Smooth muscle cell (in vitro differentiated cells): Measurements from ENCODE around the gene GRIP1. TPM values are rescaled to one million over a fixed set of nuclear protein-coding genes. Genes with fewer than 3 reads are reported as not detected.

Source experiments
- DNase-seq: peaks from one replicate; lab custom pipeline; 2025; ENCODE audit not compliant: unreplicated experiment; lab: John Stamatoyannopoulos, UW
- H2AFZ ChIP-seq: fragments of 200-600 bp; sonication (generic); 2 replicates; pipeline ENCODE4 v1.6.0; 2016; ENCODE audit warnings: antibody characterized with exemption, low read depth, mild to moderate bottlenecking
- H3F3A ChIP-seq: fragments of 200-600 bp; sonication (generic); 2 replicates; pipeline ENCODE4 v1.6.0; 2017; ENCODE audit warnings: antibody characterized with exemption, low read depth
- H3K27ac ChIP-seq: fragments of 200-600 bp; sonication (generic); 2 replicates; pipeline ENCODE4 v1.5.1; 2016; ENCODE audit warnings: low read depth, mild to moderate bottlenecking
- H3K27me3 ChIP-seq: fragments of 200-600 bp; sonication (generic); 2 replicates; pipeline ENCODE4 v1.6.1; 2016; ENCODE audit warnings: low read depth, mild to moderate bottlenecking
- H3K36me3 ChIP-seq: fragments of 200-600 bp; sonication (generic); 2 replicates; pipeline ENCODE4 v1.5.1; 2016; ENCODE audit warnings: low read depth
- H3K4me1 ChIP-seq: fragments of 200-600 bp; sonication (generic); 2 replicates; pipeline ENCODE4 v1.5.1; 2016; ENCODE audit warnings: low read depth
- H3K4me2 ChIP-seq: fragments of 200-600 bp; sonication (generic); 2 replicates; pipeline ENCODE4 v1.6.0; 2016; ENCODE audit warnings: mild to moderate bottlenecking
- H3K4me3 ChIP-seq: fragments of 200-600 bp; sonication (generic); 2 replicates; pipeline ENCODE4 v1.5.1; 2016; ENCODE audit warnings: mild to moderate bottlenecking
- H3K79me2 ChIP-seq: fragments of 200-600 bp; sonication (generic); 2 replicates; pipeline ENCODE4 v1.6.0; 2016; ENCODE audit warnings: low read depth, mild to moderate bottlenecking
- H3K9ac ChIP-seq: fragments of 200-600 bp; sonication (generic); 2 replicates; pipeline ENCODE4 v1.6.0; 2016; ENCODE audit warnings: low read depth
- H3K9me3 ChIP-seq: fragments of 200-600 bp; sonication (generic); replicated peaks from 2 replicates; pipeline ENCODE4 v1.5.1; 2016; ENCODE audit warnings: low read depth
- H4K20me1 ChIP-seq: fragments of 200-600 bp; sonication (generic); 2 replicates; pipeline ENCODE4 v1.6.0; 2016; ENCODE audit warnings: low read depth
- WGBS: methylation state at CpG from one replicate; pipeline ENCODE4 v1.1.7; 2016; ENCODE audit warnings: low lambda C conversion rate; 5-methylcytosine and 5-hydroxymethylcytosine counted together
- polyA plus RNA-seq: library from polyadenylated mRNA; unstranded; fragments of >200 nt; fragmentation: Nextera tagmentation; extraction: Ambion mirVana; gene quantifications from 2 replicates; pipeline ENCODE4 v1.2.1, GENCODE V29; 2016
- total RNA-seq: library from RNA; depleted of rRNA; stranded (reverse); fragments of >200 nt; gene quantifications from 2 replicates; pipeline ENCODE4 v1.2.3, GENCODE V29; 2014
- TF ChIP-seq, protein P1 (sequence below): fragments of 200-600 bp; sonication (generic); IDR thresholded peaks from 2 replicates; pipeline ENCODE4 v1.5.1; 2017; ENCODE audit warnings: borderline replicate concordance, mild to moderate bottlenecking, antibody characterized with exemption; ENCODE audit not compliant: insufficient read depth, poor library complexity, severe bottlenecking

GRIP1 gene
- total and polyA plus RNA-seq, 2 experiments from 2014 or later: 4.0 to 5.9 TPM

DNA sequence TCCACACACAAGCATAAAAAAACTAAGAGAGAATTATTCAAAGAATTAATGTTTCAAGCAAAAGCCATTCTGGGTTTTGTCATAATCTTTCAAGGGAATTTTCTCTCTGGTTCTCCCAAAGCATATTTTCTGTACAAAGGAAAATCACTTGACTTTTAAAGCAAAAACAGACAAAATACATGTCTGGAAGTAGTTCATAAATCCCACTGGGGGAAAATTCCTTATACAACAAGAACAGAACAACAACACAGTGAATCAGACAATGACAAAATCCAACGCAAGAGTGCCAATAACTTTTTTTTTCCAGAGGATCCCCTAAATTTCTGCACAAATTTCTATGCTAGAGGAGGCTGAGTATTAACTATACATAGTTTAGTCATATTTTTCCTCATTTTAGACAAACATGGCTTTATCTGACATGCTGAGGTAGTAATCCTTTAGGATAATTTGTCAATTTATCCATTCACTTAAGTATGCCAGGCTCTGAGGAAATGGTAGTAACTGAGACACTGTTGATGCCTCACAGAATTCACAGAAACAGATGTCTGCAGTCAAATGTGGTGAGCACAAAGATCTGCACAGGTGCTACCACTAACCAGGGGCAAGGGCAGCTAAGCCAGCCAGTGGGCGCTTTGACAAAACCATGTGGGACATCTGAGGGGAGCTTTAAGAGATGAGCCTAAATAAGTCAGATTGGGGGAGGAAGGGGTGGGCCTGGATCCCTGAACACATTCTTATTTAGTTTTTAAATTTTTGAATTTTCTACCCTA is 38.0 kb downstream of the GRIP1 start:
- DNase-seq: no peak
- H3K36me3 ChIP-seq: no peaks in the 10 kb centered on the region
- WGBS: 92% methylated on average over 2 of the region's 2 CpGs

DNA sequence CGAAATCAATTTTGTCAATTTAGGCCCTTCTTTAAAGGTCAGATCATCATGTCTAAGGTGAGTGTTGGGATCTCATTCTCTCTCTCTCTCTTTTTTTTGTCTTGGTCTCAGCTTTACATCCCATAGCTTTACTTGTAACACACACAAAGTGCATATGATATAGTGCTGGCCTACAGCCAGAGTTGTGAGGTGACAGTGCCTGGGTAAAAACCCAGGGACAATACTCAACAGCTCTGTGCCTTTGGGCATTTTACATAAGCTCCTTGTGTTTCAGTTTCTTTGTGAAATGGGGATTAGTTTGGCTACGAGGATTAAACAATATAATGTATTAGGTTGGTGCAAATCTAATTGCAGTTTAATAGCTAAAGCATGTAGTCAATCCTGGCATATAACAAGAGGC is 40.2 kb downstream of the GRIP1 start:
- H2AFZ ChIP-seq: no peak overlapping the region
- no peak overlapping the region for H3K4me3 ChIP-seq
- no peaks in the 10 kb centered on the region for H4K20me1 ChIP-seq
- H3K4me1 ChIP-seq: no peaks in the 10 kb centered on the region
- no peaks in the 10 kb centered on the region for H3K27me3 ChIP-seq
- no peak overlapping the region for H3K9ac ChIP-seq
- no peaks in the 10 kb centered on the region for H3F3A ChIP-seq
- H3K4me2 ChIP-seq: no peak overlapping the region
- H3K27ac ChIP-seq: no peak overlapping the region
- no peak for DNase-seq
- H3K36me3 ChIP-seq: no peaks in the 10 kb centered on the region
- TF ChIP-seq, protein P1, sequence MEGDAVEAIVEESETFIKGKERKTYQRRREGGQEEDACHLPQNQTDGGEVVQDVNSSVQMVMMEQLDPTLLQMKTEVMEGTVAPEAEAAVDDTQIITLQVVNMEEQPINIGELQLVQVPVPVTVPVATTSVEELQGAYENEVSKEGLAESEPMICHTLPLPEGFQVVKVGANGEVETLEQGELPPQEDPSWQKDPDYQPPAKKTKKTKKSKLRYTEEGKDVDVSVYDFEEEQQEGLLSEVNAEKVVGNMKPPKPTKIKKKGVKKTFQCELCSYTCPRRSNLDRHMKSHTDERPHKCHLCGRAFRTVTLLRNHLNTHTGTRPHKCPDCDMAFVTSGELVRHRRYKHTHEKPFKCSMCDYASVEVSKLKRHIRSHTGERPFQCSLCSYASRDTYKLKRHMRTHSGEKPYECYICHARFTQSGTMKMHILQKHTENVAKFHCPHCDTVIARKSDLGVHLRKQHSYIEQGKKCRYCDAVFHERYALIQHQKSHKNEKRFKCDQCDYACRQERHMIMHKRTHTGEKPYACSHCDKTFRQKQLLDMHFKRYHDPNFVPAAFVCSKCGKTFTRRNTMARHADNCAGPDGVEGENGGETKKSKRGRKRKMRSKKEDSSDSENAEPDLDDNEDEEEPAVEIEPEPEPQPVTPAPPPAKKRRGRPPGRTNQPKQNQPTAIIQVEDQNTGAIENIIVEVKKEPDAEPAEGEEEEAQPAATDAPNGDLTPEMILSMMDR: no peak
- WGBS: 89% methylated on average over 2 of the region's 2 CpGs
- no peaks in the 10 kb centered on the region for H3K79me2 ChIP-seq
- no peaks in the 10 kb centered on the region for H3K9me3 ChIP-seq

More for the DNA sequence above, 38.0 kb downstream of the GRIP1 start:
- Histone ChIP-seq H3K79me2 (no peaks in the 10 kb centered on the region), H3F3A (no peaks in the 10 kb centered on the region), H3K27me3 (no peaks in the 10 kb centered on the region), H3K4me2 (no peak overlapping the region), H3K9ac (no peak overlapping the region), H3K9me3 (no peaks in the 10 kb centered on the region), H4K20me1 (no peaks in the 10 kb centered on the region), H2AFZ (no peak overlapping the region), H3K4me1 (no peaks in the 10 kb centered on the region), H3K4me3 (no peak overlapping the region), H3K27ac (no peak overlapping the region)
- TF ChIP-seq, protein P1: no peak

DNA sequence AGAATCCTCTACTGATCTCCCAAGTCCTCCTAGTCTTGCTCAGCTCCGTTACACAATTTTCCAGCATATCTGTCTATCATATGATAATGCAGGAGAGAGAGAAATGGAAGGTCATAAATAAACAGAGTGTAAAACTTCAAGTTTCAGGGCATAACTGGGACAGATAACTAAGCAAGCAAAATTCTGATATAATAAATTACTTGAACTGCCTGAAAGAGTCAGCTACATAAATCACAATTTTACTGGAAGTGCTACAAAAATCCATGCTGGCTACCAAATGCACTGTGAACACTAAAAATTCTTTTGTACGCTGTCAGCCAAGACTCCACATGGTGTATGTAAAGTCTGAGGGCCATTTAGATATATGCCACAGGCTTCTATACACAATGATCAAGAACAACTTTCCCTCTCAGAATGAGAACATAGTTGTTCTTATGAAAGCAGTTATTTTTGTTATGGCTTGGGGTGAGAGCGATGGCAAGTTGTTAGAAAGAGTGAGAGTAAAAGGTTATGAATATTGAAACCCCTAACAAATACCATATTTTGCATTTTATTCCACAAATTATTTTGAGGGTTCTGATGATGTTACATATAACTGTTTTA is 41.1 kb downstream of the GRIP1 start:
- no peaks in the 10 kb centered on the region for H4K20me1 ChIP-seq
- no peaks in the 10 kb centered on the region for H3K27me3 ChIP-seq
- TF ChIP-seq, protein P1: no peak
- H3K27ac ChIP-seq: no peak overlapping the region
- H3K4me3 ChIP-seq: no peak overlapping the region
- no peaks in the 10 kb centered on the region for H3K79me2 ChIP-seq
- H3K9me3 ChIP-seq: no peaks in the 10 kb centered on the region
- WGBS: 91% methylated on average over 3 of the region's 3 CpGs
- no peaks in the 10 kb centered on the region for H3F3A ChIP-seq
- H2AFZ ChIP-seq: no peak overlapping the region
- no peaks in the 10 kb centered on the region for H3K4me1 ChIP-seq
- H3K36me3 ChIP-seq: no peaks in the 10 kb centered on the region
- no peak overlapping the region for H3K9ac ChIP-seq
- no peak for DNase-seq
- H3K4me2 ChIP-seq: no peak overlapping the region
